ENCODE measurements around the gene DOCK2. TPM values are rescaled to one million over a fixed set of nuclear protein-coding genes. Genes with fewer than 3 reads are reported as not detected.

DOCK2 gene
- total and polyA plus RNA-seq, 3 donors from 2014 or later, result 6.8 to 8.9 (median 7.3) TPM

DNA sequence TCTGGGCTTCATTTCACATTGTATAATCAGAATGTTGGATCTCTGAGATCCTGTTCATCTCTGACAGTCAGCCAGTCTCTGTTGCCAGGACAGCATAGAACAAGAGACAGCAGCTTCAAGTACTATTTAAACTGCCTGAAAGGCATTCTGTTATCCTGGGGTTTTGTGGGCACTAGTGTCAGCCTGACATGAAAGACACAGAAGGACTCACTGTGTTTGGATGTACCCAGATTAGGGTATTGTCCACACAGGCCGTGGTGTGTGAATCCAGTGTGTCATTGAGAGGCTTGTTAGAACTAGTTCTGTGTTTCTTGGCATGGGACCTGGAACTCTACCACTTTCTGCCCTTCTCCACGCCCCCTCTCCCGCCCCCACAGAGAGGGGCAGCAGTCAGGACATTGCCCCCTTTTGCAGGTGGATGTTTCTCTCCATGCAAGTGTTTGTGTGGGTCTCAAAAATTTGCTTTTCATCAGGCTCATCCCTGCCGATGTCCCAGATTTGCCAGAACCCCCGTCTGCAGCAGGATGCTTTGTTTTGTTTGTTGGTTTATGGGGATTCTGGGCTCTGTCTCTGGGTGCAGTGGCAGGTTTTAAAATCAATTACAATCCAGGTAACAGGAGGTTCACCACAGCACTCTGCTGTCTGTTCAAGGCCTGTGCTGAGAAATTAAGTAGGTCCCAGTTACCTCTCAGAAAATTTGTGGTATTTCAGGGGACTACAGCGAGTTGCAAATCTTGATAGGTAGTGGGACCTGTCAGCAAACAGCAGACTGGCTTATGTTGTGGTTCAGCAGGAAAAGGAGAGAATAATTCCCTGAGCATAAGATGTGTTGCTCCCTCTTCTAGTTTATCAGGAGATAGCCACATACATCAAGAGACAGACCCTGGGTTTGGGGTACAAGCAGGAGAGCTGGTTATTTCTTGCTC lies 144.6 kb downstream of the DOCK2 start:
- DNase-seq, result no peak
- no peak overlapping the region for H3K27ac ChIP-seq
- WGBS, 2 donors, result 80 to 86% methylated on average over 6 of the region's 6 CpGs

DNA sequence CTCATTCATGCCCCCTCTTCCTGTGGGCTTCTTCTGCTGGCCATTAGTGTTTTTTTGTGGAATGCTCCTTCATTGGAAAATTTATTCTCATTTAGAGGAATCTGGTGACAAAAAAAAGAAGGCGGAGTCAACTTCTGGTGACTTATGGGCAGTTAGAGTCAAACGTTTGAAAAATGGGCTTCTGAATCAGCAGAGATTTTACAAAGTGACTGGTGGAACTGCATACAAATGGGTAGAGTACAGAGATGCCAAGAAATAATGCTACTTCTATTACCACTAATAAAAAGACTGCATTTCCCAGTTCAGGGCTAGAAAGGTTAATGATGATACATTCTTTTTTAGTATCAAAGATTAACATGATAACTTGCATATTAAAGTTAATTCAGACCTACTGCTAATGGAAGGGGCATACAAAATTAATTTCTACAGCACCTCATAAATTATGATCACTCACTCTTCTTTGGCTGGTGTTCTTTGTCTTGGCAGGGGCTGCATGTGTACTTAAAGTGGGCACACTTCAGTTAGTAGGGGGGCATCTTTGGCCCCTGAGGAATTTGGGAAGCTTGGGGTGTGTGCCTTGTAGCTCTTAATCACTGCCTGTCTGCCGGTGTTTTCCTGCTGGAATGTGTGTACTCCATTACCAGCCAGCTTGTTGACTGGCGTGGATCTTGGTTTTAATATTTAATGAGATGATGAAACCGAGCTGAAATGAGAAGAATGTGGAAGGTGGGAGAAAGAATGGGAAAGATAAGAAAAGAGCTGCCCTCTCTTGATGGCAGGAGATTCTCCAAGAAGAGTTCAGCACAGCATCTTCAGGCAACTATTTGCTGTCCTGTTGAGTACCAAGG lies 148.9 kb downstream of the DOCK2 start:
- no peak overlapping the region for H3K4me3 ChIP-seq
- H3K27me3 ChIP-seq, result no peaks in the 10 kb centered on the region
- intact Hi-C loops (cut with DNase I; ENCODE audit: low total_unique reads), result no loop called here
- no peaks in the 10 kb centered on the region for H3K36me3 ChIP-seq (ENCODE audit: low read depth, missing control alignments)
- 66 to 68% methylated on average over 5 of the region's 5 CpGs for WGBS, 2 donors
- H3K27ac ChIP-seq, result no peak overlapping the region
- no peak for DNase-seq
- H3K4me1 ChIP-seq, result no peaks in the 10 kb centered on the region
- TF ChIP-seq, protein P1, sequence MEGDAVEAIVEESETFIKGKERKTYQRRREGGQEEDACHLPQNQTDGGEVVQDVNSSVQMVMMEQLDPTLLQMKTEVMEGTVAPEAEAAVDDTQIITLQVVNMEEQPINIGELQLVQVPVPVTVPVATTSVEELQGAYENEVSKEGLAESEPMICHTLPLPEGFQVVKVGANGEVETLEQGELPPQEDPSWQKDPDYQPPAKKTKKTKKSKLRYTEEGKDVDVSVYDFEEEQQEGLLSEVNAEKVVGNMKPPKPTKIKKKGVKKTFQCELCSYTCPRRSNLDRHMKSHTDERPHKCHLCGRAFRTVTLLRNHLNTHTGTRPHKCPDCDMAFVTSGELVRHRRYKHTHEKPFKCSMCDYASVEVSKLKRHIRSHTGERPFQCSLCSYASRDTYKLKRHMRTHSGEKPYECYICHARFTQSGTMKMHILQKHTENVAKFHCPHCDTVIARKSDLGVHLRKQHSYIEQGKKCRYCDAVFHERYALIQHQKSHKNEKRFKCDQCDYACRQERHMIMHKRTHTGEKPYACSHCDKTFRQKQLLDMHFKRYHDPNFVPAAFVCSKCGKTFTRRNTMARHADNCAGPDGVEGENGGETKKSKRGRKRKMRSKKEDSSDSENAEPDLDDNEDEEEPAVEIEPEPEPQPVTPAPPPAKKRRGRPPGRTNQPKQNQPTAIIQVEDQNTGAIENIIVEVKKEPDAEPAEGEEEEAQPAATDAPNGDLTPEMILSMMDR (IDR thresholded peaks at IDR 0.05), result no peak
- no peak for TF ChIP-seq POLR2A (IDR thresholded peaks at IDR 0.05)
- H3K9me3 ChIP-seq, result no peaks in the 10 kb centered on the region

More for the DNA sequence above, 144.6 kb downstream of the DOCK2 start:
- Histone ChIP-seq H3K4me3 (no peak overlapping the region), H3K36me3 (ENCODE audit: low read depth, missing control alignments) (no peaks in the 10 kb centered on the region), H3K4me1 (no peaks in the 10 kb centered on the region), H3K27me3 (no peaks in the 10 kb centered on the region), H3K9me3 (no peaks in the 10 kb centered on the region)
- intact Hi-C loops (cut with DNase I; ENCODE audit: low total_unique reads), result no loop called here
- TF ChIP-seq, protein P1 (IDR thresholded peaks at IDR 0.05), result no peak
- TF ChIP-seq POLR2A (IDR thresholded peaks at IDR 0.05), result no peak

DNA sequence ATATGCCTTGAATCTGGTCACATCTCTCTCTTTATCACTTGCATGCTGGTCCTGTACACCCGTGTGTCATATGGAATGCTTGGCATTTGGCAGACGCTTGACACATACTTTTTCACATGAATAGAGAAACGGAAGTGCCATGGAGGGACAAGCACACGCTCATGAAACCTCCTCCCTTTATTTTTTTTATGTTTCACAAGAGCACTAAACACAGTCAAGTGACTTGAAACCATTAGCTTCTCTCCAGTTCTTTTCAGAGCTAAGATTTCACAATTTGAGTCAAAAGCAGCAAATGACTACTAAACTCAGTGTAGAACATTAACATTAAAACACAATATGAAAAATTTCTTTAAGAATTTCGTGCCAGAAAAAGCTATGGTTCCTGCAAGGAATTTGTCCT lies 151.1 kb downstream of the DOCK2 start:
- Histone ChIP-seq H3K36me3 (ENCODE audit: low read depth, missing control alignments) (no peaks in the 10 kb centered on the region), H3K4me1 (no peaks in the 10 kb centered on the region), H3K27ac (no peak overlapping the region), H3K9me3 (no peaks in the 10 kb centered on the region), H3K4me3 (no peak overlapping the region), H3K27me3 (no peaks in the 10 kb centered on the region)
- 69 to 73% methylated on average over 5 of the region's 5 CpGs for WGBS, 2 donors
- intact Hi-C loops (cut with DNase I; ENCODE audit: low total_unique reads), result no loop called here
- TF ChIP-seq, protein P1 (IDR thresholded peaks at IDR 0.05), result no peak
- no peak for TF ChIP-seq POLR2A (IDR thresholded peaks at IDR 0.05)
- DNase-seq, result no peak

DNA sequence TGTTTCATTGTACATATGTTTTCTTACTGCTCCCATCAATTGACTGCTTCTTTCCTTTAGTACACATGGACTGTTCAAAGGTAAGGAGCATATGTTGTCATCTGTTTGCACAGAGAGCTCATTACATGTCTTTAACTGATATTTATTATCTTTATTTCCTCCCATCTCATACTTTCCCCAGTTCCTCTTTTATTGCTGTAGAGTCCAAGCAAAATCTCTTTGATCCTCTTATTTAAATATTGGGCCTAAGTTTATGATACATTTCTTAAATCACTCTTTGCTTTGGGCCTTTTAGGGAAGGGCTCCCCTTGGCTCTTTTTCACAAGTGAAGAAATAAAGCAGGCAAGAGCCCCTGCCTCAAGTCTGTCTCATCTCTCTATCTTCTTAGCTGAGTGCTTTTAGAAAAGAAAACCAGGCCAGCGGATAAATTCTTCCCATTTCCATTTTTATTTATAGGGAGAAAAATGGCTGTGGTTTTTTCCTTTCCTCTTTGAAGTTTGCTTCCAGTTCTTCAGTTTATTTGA lies 152.4 kb downstream of the DOCK2 start:
- no peak for TF ChIP-seq POLR2A (IDR thresholded peaks at IDR 0.05)
- TF ChIP-seq, protein P1 (IDR thresholded peaks at IDR 0.05), result no peak
- Histone ChIP-seq H3K4me1 (no peaks in the 10 kb centered on the region), H3K9me3 (no peaks in the 10 kb centered on the region), H3K36me3 (ENCODE audit: low read depth, missing control alignments) (no peaks in the 10 kb centered on the region), H3K27me3 (no peaks in the 10 kb centered on the region), H3K27ac (no peak overlapping the region), H3K4me3 (no peak overlapping the region)
- 93% methylated on average over 1 of the region's 1 CpG for WGBS, 2 donors
- intact Hi-C loops (cut with DNase I; ENCODE audit: low total_unique reads), result no loop called here
- DNase-seq, result no peak
